Ovary (tissue), 3 donors: ENCODE results near the gene POGK.

Source experiments
- EP300 ChIP-seq: sonication (generic); formaldehyde crosslinking; IDR thresholded peaks from one replicate; pipeline ENCODE4 v1.6.1; 2017; ENCODE audit warnings: antibody characterized with exemption
- POLR2A ChIP-seq: fragments of 450-650 bp; IDR thresholded peaks from one replicate; pipeline ENCODE4 v1.6.1; 2017; ENCODE audit warnings: antibody characterized with exemption, mild to moderate bottlenecking, moderate library complexity
- TF ChIP-seq, protein P1 (sequence below), 3 donors: fragments of 450-650 bp in 2 of 3; fragments of 200-600 bp in 1 of 3; IDR thresholded peaks; one replicate each; pipeline versions ENCODE4 v1.5.1 to v1.8.0; 2016 to 2022; ENCODE audit warnings: antibody characterized with exemption in 3 of 3, mild to moderate bottlenecking in 1 of 3
- donor health status: DM: no; HTN: no; CAD: no.

DNA sequence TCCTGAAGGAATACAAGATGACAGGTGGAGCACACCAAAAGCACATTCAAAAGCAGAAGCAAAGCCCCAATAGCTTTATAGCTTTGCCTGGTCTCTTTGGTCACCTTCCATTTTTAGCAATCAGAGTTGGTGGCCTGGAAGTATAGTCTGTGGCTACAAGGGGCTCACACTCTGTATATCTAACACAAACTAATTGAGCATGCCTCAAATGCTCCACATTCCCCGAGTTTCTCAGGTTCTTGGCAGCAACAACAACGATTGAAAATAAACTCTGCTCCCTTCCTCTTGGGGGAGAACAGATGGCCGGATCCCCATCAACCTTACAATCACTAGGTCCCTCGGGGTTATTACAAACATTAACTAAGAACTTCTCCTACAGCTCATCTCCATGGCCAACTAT, 61.7 kb downstream of the POGK start:
- TF ChIP-seq, protein P1, sequence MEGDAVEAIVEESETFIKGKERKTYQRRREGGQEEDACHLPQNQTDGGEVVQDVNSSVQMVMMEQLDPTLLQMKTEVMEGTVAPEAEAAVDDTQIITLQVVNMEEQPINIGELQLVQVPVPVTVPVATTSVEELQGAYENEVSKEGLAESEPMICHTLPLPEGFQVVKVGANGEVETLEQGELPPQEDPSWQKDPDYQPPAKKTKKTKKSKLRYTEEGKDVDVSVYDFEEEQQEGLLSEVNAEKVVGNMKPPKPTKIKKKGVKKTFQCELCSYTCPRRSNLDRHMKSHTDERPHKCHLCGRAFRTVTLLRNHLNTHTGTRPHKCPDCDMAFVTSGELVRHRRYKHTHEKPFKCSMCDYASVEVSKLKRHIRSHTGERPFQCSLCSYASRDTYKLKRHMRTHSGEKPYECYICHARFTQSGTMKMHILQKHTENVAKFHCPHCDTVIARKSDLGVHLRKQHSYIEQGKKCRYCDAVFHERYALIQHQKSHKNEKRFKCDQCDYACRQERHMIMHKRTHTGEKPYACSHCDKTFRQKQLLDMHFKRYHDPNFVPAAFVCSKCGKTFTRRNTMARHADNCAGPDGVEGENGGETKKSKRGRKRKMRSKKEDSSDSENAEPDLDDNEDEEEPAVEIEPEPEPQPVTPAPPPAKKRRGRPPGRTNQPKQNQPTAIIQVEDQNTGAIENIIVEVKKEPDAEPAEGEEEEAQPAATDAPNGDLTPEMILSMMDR (IDR thresholded peaks at IDR 0.05): no peak
- TF ChIP-seq EP300 (no peak), POLR2A (no peak)
